PC-3 (cell line): Measurements from ENCODE around the gene NOL8. TPM values are rescaled to one million over a fixed set of nuclear protein-coding genes. Genes with fewer than 3 reads are reported as not detected.
A peak's percentile ranks its signal among the peaks of the same experiment; 100 is the strongest.

Experiments
- ATAC-seq: fragments of 200-7000 bp; cut with Tn5 transposase; 2 replicates; pipeline ENCODE4 v1.9.1; 2020; ENCODE audit warnings: mild to moderate bottlenecking, moderate library complexity
- BruUV-seq: library from RNA; stranded (reverse); fragments of 400-500 nt; replicated peaks from 2 replicates; lab custom pipeline; 2021; lab: Mats Ljungman, UMichigan
- CTCF ChIA-PET: fragments of 300-600 bp; sonication (Branson Sonifier 250); formaldehyde crosslinking; loops from one replicate; lab custom pipeline; 2022; ENCODE audit warnings: antibody characterized with exemption; lab: Charles Lee
- POLR2A ChIA-PET: fragments of 300-600 bp; sonication (Branson Sonifier 250); formaldehyde crosslinking; loops from one replicate; lab custom pipeline; 2022; ENCODE audit warnings: antibody characterized with exemption; ENCODE audit not compliant: unreplicated experiment; lab: Charles Lee
- DNase-seq: peaks from one replicate; pipeline ENCODE4 v3.0.0-alpha.2; 2015
- H2AFZ ChIP-seq: fragments of 300-600 bp; sonication (generic); 2 replicates; pipeline ENCODE4 v1.6.0; 2016; ENCODE audit warnings: antibody characterized with exemption, low read length
- H3F3A ChIP-seq: fragments of 300-600 bp; sonication (generic); one replicate; pipeline ENCODE4 v1.6.0; 2017; ENCODE audit warnings: antibody characterized with exemption, low read length, control low read depth, mild to moderate bottlenecking; ENCODE audit not compliant: unreplicated experiment
- H3K27ac ChIP-seq: fragments of 300-600 bp; sonication (generic); 2 replicates; pipeline ENCODE4 v1.5.1; 2016; ENCODE audit warnings: mild to moderate bottlenecking, low read length
- H3K27me3 ChIP-seq: fragments of 300-600 bp; sonication (generic); 2 replicates; pipeline ENCODE4 v1.6.1; 2016; ENCODE audit warnings: low read length, mixed read lengths
- H3K36me3 ChIP-seq: fragments of 300-600 bp; sonication (generic); 2 replicates; pipeline ENCODE4 v1.6.1; 2016; ENCODE audit warnings: low read depth, mixed run types, low read length, mixed read lengths
- H3K4me1 ChIP-seq: fragments of 300-600 bp; sonication (generic); 2 replicates; pipeline ENCODE4 v1.5.1; 2016; ENCODE audit warnings: low read length; ENCODE audit not compliant: insufficient read depth
- H3K4me2 ChIP-seq: fragments of 300-600 bp; sonication (generic); 2 replicates; pipeline ENCODE4 v1.6.0; 2016; ENCODE audit warnings: low read length
- H3K4me3 ChIP-seq: fragments of 300-600 bp; sonication (generic); 2 replicates; pipeline ENCODE4 v1.5.1; 2016; ENCODE audit warnings: mild to moderate bottlenecking, low read length, mixed read lengths
- H3K79me2 ChIP-seq: fragments of 300-600 bp; sonication (generic); 2 replicates; pipeline ENCODE4 v1.6.1; 2017; ENCODE audit warnings: low read length, mixed read lengths
- H3K9ac ChIP-seq: fragments of 300-600 bp; sonication (generic); 2 replicates; pipeline ENCODE4 v1.6.0; 2016; ENCODE audit warnings: mild to moderate bottlenecking, low read length
- H3K9me2 ChIP-seq: fragments of 300-600 bp; sonication (generic); replicated peaks from 2 replicates; pipeline ENCODE4 v1.6.1; 2016; ENCODE audit warnings: mixed run types, low read length, mixed read lengths
- H3K9me3 ChIP-seq: fragments of 300-600 bp; sonication (generic); 2 replicates; pipeline ENCODE4 v1.6.1; 2016; ENCODE audit warnings: low read length, mixed read lengths
- H4K20me1 ChIP-seq: fragments of 300-600 bp; sonication (generic); 2 replicates; pipeline ENCODE4 v1.6.1; 2016; ENCODE audit warnings: low read length, mixed read lengths
- EZH2 ChIP-seq: fragments of 300-600 bp; sonication (generic); IDR thresholded peaks from one replicate; pipeline ENCODE4 v1.6.1; 2017; ENCODE audit warnings: antibody characterized with exemption, mild to moderate bottlenecking, low read length; ENCODE audit not compliant: unreplicated experiment
- EZH2phosphoT487 ChIP-seq: fragments of 300-600 bp; sonication (generic); IDR thresholded peaks from 2 replicates; pipeline ENCODE4 v1.6.1; 2018; ENCODE audit warnings: mild to moderate bottlenecking, antibody characterized with exemption, low read length, borderline replicate concordance
- intact Hi-C: fragments of 100-400 bp; cut with micrococcal nuclease; formaldehyde crosslinking; loops from 2 replicates; pipeline ENCODE4 v1.9.0; 2023
- total RNA-seq: library from RNA; depleted of rRNA; stranded (reverse); fragments of >200 nt; gene quantifications from 2 replicates; pipeline ENCODE4 v1.2.3, GENCODE V29; 2014
- TF ChIP-seq, protein P1 (sequence below): fragments of 300-600 bp; sonication (generic); conservative IDR thresholded peaks from 2 replicates; pipeline ENCODE4 v1.5.1; 2017; ENCODE audit warnings: antibody characterized with exemption, low read depth, mild to moderate bottlenecking, low read length

NOL8 gene
- total RNA-seq, 1 experiment from 2014 or later, result 21.0 TPM

GRCh38 chr9:92333282-92333634 is 8.1 kb upstream of the NOL8 start:
- BruUV-seq, result no TSS peak
- CTCF ChIA-PET, result interaction anchor here (0.6 kb wide), 1 partner anchor 10 kb away, joined by 3 read pairs; no protein-coding TSS in a partner anchor
- intact Hi-C loops, result no loop called here
- Histone ChIP-seq H3K4me2 (no peak overlapping the region), H3K27me3 (no peaks in the 10 kb centered on the region), H3K9me3 (no peaks in the 10 kb centered on the region), H3K9ac (no peak overlapping the region), H3K36me3 (peaks cover 2% of the 10 kb centered on the region; the same call in 1 of the 2 replicates), H3F3A (no peaks in the 10 kb centered on the region), H2AFZ (no peak overlapping the region), H3K4me1 (no peaks in the 10 kb centered on the region), H3K79me2 (peaks cover 7% of the 10 kb centered on the region; the same call in 1 of the 2 replicates), H3K27ac (no peak overlapping the region), H4K20me1 (no peaks in the 10 kb centered on the region), H3K4me3 (no peak overlapping the region), H3K9me2 (no peaks in the 10 kb centered on the region)
- no peak for TF ChIP-seq EZH2
- POLR2A ChIA-PET, result no interaction called here
- ATAC-seq (no peak), DNase-seq (no peak)

- Histone ChIP-seq H2AFZ (no peak overlapping the region), H3K27ac (no peak overlapping the region), H3K4me2 (no peak overlapping the region), H3F3A (no peaks in the 10 kb centered on the region), H3K9me3 (no peaks in the 10 kb centered on the region), H3K4me1 (no peaks in the 10 kb centered on the region), H3K79me2 (peaks cover 10% of the 10 kb centered on the region; the same call in 1 of the 2 replicates), H3K9me2 (no peaks in the 10 kb centered on the region), H4K20me1 (no peaks in the 10 kb centered on the region), H3K36me3 (no peaks in the 10 kb centered on the region), H3K4me3 (no peak overlapping the region), H3K9ac (no peak overlapping the region), H3K27me3 (no peaks in the 10 kb centered on the region)
- ChIA-PET POLR2A (no interaction called here), CTCF (interaction anchor here (0.6 kb wide), 1 partner anchor 10 kb away, joined by 3 read pairs; no protein-coding TSS in a partner anchor)
- no TSS peak for BruUV-seq
- no peak for TF ChIP-seq EZH2phosphoT487
- TF ChIP-seq EZH2, result no peak
- TF ChIP-seq, protein P1, sequence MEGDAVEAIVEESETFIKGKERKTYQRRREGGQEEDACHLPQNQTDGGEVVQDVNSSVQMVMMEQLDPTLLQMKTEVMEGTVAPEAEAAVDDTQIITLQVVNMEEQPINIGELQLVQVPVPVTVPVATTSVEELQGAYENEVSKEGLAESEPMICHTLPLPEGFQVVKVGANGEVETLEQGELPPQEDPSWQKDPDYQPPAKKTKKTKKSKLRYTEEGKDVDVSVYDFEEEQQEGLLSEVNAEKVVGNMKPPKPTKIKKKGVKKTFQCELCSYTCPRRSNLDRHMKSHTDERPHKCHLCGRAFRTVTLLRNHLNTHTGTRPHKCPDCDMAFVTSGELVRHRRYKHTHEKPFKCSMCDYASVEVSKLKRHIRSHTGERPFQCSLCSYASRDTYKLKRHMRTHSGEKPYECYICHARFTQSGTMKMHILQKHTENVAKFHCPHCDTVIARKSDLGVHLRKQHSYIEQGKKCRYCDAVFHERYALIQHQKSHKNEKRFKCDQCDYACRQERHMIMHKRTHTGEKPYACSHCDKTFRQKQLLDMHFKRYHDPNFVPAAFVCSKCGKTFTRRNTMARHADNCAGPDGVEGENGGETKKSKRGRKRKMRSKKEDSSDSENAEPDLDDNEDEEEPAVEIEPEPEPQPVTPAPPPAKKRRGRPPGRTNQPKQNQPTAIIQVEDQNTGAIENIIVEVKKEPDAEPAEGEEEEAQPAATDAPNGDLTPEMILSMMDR, result no peak
- no peak for DNase-seq
- intact Hi-C loops, result no loop called here
- ATAC-seq, result no peak
Observed at GRCh38 chr9:92332577-92333281, 7.6 kb upstream of the NOL8 start.

DNA sequence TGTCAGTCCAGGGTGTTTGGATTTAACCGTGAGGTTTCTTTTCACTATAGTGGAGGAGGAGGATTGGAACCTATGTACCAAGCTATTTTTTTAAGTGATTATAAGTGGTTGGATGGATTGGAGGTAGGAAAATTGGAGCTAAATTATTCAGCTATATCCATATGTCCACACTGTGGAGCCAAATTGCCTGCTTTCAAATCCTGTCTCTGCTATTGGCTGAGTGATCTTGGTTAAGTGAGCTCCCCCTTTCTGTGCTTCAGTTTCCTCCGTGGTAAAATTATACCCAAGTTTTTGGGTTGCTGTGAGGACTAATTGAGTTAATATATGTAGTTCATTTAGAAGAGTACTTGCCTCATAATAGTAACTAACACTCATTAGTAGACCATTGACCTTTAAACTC is 3.1 kb upstream of the NOL8 start:
- Histone ChIP-seq H3K4me2 (no peak overlapping the region), H3K9me3 (no peaks in the 10 kb centered on the region), H3K79me2 (peaks cover 44% of the 10 kb centered on the region), H3F3A (no peaks in the 10 kb centered on the region), H4K20me1 (no peaks in the 10 kb centered on the region), H3K4me1 (peaks cover 10% of the 10 kb centered on the region; the same call in 1 of the 2 replicates), H2AFZ (no peak overlapping the region), H3K27ac (no peak overlapping the region), H3K4me3 (no peak overlapping the region), H3K36me3 (no peaks in the 10 kb centered on the region; the same call in 1 of the 2 replicates), H3K9me2 (no peaks in the 10 kb centered on the region), H3K9ac (no peak overlapping the region), H3K27me3 (no peaks in the 10 kb centered on the region)
- ChIA-PET CTCF (interaction anchor here (0.9 to 1.4 kb wide), 4 partner anchors 81 to 296 kb away, joined by 3 to 10 read pairs (median 6); no protein-coding TSS in a partner anchor), POLR2A (interaction anchor here (0.6 kb wide), 1 partner anchor 343 kb away, joined by 3 read pairs; no protein-coding TSS in a partner anchor)
- intact Hi-C loops, result loop anchor here (1.0 to 5.0 kb wide), 2 partner anchors 109 to 306 kb away; no protein-coding TSS in a partner anchor
- peak; percentile 23; the same call in 1 of the 2 replicates for ATAC-seq
- no TSS peak for BruUV-seq
- peak; percentile 46 for DNase-seq
- no peak for TF ChIP-seq EZH2
- TF ChIP-seq, protein P1, result peak; percentile 44; the same call in 1 of the 2 replicates
